Thyroid gland (tissue), 4 donors: ENCODE results near the gene EYS. TPM values are rescaled to one million over a fixed set of nuclear protein-coding genes. Genes with fewer than 3 reads are reported as not detected.

ENCODE experiments used
- DNase-seq, 2 donors: peaks; one replicate each; pipeline ENCODE4 v3.0.0-alpha.2; 2019
- H3K27ac ChIP-seq, 3 donors: fragments of 200-600 bp; sonication (generic); 1 replicate in 2 of 3; 2 replicates in 1 of 3; pipeline ENCODE4 v1.5.1; 2016 to 2019; ENCODE audit warnings: mild to moderate bottlenecking in 1 of 3, moderate library complexity in 1 of 3
- H3K27me3 ChIP-seq: fragments of 200-600 bp; sonication (generic); one replicate; pipeline ENCODE4 v1.5.1; 2019
- H3K36me3 ChIP-seq, 2 donors: fragments of 200-600 bp; sonication (generic); one replicate each; pipeline ENCODE4 v1.5.1; 2016 to 2019
- H3K4me1 ChIP-seq, 2 donors: fragments of 200-600 bp; sonication (generic); one replicate each; pipeline ENCODE4 v1.5.1; 2017 to 2019
- H3K4me3 ChIP-seq, 3 donors: fragments of 200-600 bp; sonication (generic); replicated peaks in 1 of 3; 1 replicate in 2 of 3; 2 replicates in 1 of 3; pipeline ENCODE4 v1.5.1; 2016; ENCODE audit warnings: mild to moderate bottlenecking in 1 of 3
- H3K9me3 ChIP-seq: fragments of 200-600 bp; sonication (generic); one replicate; pipeline ENCODE4 v1.5.1; 2017
- POLR2A ChIP-seq, 2 donors: fragments of 450-650 bp; IDR thresholded peaks; one replicate each; pipeline ENCODE4 v1.6.1; 2017; ENCODE audit warnings: antibody characterized with exemption in 2 of 2, mild to moderate bottlenecking in 2 of 2, moderate library complexity in 1 of 2
- WGBS, 2 donors: methylation state at CpG; one replicate each; pipeline ENCODE4 v1.1.5; 2017; 5-methylcytosine and 5-hydroxymethylcytosine counted together
- intact Hi-C: fragments of 100-400 bp; cut with DNase I; formaldehyde crosslinking; loops from one replicate; pipeline ENCODE4 v1.15.1; 2023
- total RNA-seq, 4 donors: library from RNA; depleted of rRNA; stranded (reverse); fragments of >200 nt; gene quantifications; one replicate each; pipeline ENCODE4 v1.2.3, GENCODE V29; 2016
- TF ChIP-seq, protein P1 (sequence below), 6 experiments: fragments of 200-600 bp in 3 of 6; fragments of 450-650 bp in 3 of 6; sonication (generic) in 3 of 6; IDR thresholded peaks; one replicate each; pipeline ENCODE4 v1.5.1; 2016 to 2019; ENCODE audit warnings: antibody characterized with exemption in 6 of 6, mild to moderate bottlenecking in 2 of 6, inconsistent platforms in 1 of 6, moderate library complexity in 1 of 6

EYS gene
- total RNA-seq, 4 donors from 2014 or later: not detected

DNA sequence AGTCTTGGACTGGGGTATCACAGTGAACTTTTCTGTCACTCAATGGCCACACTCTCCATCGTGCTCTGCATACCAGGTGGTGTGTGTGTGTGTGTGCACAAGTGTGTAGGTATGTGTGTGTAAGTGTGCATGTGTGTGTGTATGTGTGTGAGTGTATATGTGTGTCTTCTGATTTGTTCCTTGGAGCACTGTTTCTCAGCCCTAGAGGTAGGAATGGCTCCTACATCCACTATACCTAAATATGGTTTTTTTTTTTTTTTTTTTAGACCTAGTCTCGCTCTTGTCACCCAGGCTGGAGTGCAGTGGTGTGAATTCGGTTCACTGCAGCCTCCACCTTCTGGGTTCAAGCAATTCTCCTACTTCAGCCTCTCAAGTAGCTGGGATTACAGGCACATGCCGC lies 1834.8 kb downstream of the EYS start:
- TF ChIP-seq POLR2A (IDR thresholded peaks at IDR 0.05): no peak
- TF ChIP-seq, protein P1, sequence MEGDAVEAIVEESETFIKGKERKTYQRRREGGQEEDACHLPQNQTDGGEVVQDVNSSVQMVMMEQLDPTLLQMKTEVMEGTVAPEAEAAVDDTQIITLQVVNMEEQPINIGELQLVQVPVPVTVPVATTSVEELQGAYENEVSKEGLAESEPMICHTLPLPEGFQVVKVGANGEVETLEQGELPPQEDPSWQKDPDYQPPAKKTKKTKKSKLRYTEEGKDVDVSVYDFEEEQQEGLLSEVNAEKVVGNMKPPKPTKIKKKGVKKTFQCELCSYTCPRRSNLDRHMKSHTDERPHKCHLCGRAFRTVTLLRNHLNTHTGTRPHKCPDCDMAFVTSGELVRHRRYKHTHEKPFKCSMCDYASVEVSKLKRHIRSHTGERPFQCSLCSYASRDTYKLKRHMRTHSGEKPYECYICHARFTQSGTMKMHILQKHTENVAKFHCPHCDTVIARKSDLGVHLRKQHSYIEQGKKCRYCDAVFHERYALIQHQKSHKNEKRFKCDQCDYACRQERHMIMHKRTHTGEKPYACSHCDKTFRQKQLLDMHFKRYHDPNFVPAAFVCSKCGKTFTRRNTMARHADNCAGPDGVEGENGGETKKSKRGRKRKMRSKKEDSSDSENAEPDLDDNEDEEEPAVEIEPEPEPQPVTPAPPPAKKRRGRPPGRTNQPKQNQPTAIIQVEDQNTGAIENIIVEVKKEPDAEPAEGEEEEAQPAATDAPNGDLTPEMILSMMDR (IDR thresholded peaks at IDR 0.05): no peak
- Histone ChIP-seq H3K9me3 (no peaks in the 10 kb centered on the region), H3K27me3 (no peaks in the 10 kb centered on the region), H3K36me3 (no peaks in the 10 kb centered on the region), H3K4me1 (no peaks in the 10 kb centered on the region), H3K4me3 (no peak overlapping the region), H3K27ac (no peak overlapping the region)
- intact Hi-C loops: no loop called here
- DNase-seq: no peak
- 83 to 93% methylated on average over 4 of the region's 4 CpGs for WGBS, 2 donors

DNA sequence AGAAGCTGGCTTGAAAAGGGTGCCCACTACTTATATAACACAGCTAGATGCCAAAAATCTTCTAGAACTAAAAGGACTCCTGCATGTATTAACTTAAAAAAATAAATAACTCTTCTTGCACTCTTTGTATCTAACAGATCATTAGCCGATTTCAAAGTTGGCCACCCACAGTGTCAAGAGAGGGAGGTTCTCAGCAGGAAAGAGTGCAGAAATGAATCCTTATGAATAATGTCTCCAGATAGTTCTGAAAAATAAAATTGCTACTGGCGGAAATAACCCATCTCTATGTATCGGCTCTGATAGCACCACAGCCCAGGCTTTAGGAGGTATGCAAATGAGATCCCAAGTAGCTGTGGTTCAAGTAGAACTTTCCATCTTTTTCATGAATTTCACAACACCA lies 1838.7 kb downstream of the EYS start:
- Histone ChIP-seq H3K36me3 (no peaks in the 10 kb centered on the region), H3K27ac (no peak overlapping the region), H3K9me3 (no peaks in the 10 kb centered on the region), H3K4me1 (peaks cover 0 to 9% of the 10 kb centered on the region in 2 donors), H3K4me3 (no peak overlapping the region), H3K27me3 (no peaks in the 10 kb centered on the region)
- TF ChIP-seq POLR2A (IDR thresholded peaks at IDR 0.05): no peak
- TF ChIP-seq, protein P1 (IDR thresholded peaks at IDR 0.05): no peak
- no peak for DNase-seq
- intact Hi-C loops: no loop called here
- WGBS, 2 donors: 84 to 87% methylated on average over 3 of the region's 3 CpGs

DNA sequence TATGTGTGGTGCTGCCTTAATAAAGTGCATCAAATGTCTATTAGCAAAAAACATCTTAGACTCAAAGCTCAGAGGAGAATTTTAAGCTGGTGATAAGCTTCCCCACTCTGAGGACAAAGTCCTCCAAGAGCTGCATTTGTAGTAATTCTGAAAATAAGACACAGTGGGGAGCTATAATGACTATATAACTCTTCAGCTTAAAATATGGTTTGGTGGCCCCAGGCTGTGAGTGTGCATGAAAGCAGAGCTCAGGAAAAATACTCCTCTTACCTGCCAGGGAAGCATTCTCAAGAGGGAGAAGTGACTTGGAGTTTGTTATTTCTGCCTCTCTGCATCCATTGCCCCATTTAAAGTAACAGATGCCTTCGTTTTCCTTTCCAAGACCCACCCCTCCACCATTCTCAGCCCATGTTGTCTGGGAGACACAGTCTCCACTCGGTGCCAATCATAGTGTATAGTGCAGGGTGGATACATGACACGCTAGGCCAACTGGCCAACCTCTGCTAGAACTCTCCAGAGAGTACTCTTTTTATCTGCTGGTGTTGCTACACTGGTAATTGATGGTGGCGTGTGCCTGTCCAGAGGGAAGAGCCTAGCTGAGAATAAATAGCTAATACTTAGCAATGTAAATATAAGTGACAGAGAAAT lies 1842.2 kb downstream of the EYS start:
- 42 to 46% methylated on average over 4 of the region's 4 CpGs for WGBS, 2 donors
- H3K27me3 ChIP-seq: no peaks in the 10 kb centered on the region
- intact Hi-C loops: no loop called here
- no peak for TF ChIP-seq POLR2A (IDR thresholded peaks at IDR 0.05)
- TF ChIP-seq, protein P1 (IDR thresholded peaks at IDR 0.05): no peak
- DNase-seq: no peak
- no peak overlapping the region for H3K4me3 ChIP-seq
- no peaks in the 10 kb centered on the region for H3K36me3 ChIP-seq
- H3K27ac ChIP-seq: no peak overlapping the region
- peaks cover 0 to 9% of the 10 kb centered on the region in 2 donors for H3K4me1 ChIP-seq
- no peaks in the 10 kb centered on the region for H3K9me3 ChIP-seq

DNA sequence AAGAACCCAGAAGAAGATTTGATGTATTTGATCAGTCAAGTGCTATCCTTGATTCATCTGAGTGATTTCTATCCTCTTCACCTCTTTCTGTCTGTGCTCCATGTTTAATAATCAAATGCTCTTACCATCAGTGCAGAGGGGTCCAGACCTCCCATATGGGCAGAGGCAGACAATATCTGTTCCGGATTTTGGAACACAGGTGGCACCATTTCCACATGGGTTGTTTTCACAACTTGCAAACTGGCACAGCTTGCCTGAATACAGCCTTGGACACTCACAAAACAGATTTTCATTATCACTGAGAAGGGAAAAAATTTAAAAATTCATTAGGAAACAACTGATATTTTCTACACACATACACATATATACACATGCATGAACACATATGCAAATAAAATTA lies 1843.0 kb downstream of the EYS start:
- Histone ChIP-seq H3K27ac (no peak overlapping the region), H3K4me3 (no peak overlapping the region), H3K9me3 (no peaks in the 10 kb centered on the region), H3K36me3 (no peaks in the 10 kb centered on the region), H3K27me3 (no peaks in the 10 kb centered on the region), H3K4me1 (peaks cover 0 to 9% of the 10 kb centered on the region in 2 donors)
- 24 to 45% methylated on average over 1 of the region's 1 CpG for WGBS, 2 donors
- TF ChIP-seq, protein P1 (IDR thresholded peaks at IDR 0.05): no peak
- no peak for TF ChIP-seq POLR2A (IDR thresholded peaks at IDR 0.05)
- DNase-seq: no peak
- intact Hi-C loops: no loop called here

DNA sequence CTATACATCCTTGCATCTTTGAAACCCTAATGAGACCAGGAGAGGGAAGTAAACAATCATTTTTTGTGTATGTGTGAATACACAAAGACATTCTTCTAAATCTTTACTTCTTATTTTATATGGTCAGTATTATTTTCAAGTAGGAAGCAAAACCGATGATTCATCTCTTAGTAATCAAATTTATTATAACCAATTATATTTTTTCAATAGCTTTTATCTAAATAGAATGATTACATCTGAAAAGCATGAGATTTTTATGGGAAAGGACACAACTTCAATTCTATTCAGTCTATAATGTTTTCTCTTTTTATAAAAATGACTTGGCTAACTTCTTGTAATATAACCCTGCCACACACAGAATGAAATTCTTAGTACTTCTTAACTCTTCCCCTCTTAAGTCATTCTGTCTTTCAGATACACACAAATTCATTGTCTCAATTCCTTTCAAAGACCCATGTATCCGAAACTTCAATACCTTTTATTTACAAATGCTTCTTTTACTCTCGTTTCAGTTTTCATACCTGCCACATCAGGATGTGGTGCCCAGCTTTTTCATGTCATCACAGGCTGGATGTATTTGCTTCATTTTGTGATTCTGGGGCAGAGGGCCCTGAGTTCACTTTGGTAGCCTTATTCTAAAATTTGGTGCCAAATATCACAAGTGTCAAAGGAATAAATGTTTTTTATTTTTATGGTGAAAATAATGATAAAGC lies 1844.4 kb downstream of the EYS start:
- no peaks in the 10 kb centered on the region for H3K36me3 ChIP-seq
- intact Hi-C loops: no loop called here
- H3K27ac ChIP-seq: no peak overlapping the region
- no peak overlapping the region for H3K4me3 ChIP-seq
- no peak for DNase-seq
- no peaks in the 10 kb centered on the region for H3K27me3 ChIP-seq
- H3K9me3 ChIP-seq: no peaks in the 10 kb centered on the region
- peaks cover 0 to 9% of the 10 kb centered on the region in 2 donors for H3K4me1 ChIP-seq
- TF ChIP-seq, protein P1 (IDR thresholded peaks at IDR 0.05): no peak
- TF ChIP-seq POLR2A (IDR thresholded peaks at IDR 0.05): no peak
- 88 to 91% methylated on average over 3 of the region's 3 CpGs for WGBS, 2 donors
